Keratinocyte (primary cell): ENCODE results near the gene TRPV5.

Experiments used
- CTCF ChIP-seq, 3 experiments: IDR thresholded peaks in 1 of 3; conservative IDR thresholded peaks in 1 of 3; optimal IDR thresholded peaks in 1 of 3; 2 replicates in 2 of 3; 3 replicates in 1 of 3; pipeline versions ENCODE3 to v1.5.1; 2011; ENCODE audit warnings: low read length in 3 of 3, mild to moderate bottlenecking in 3 of 3, moderate library complexity in 2 of 3, control low read depth in 1 of 3, inconsistent platforms in 1 of 3; ENCODE audit not compliant: insufficient read depth in 2 of 3; ENCODE audit errors: extremely low read depth in 1 of 3
- EZH2 ChIP-seq: IDR thresholded peaks from one replicate; pipeline ENCODE4 v1.6.1; 2012; ENCODE audit warnings: inconsistent platforms, mild to moderate bottlenecking, low read length, moderate library complexity

GRCh38 chr7:142954680-142955268 lies 21.2 kb upstream of the TRPV5 start:
- TF ChIP-seq CTCF (optimal IDR thresholded peaks at IDR 0.05 in 1 of 3, IDR thresholded peaks at IDR 0.05 in 1 of 3, conservative IDR thresholded peaks at IDR 0.05 in 1 of 3; ENCODE audit: extremely low read depth in 1 of 3, insufficient read depth in 2 of 3, low read length in 3 of 3): no peak
- no peak for TF ChIP-seq EZH2
